CD4-positive, alpha-beta T cell treated with Interleukin-12 subunit alpha and Interleukin-12 subunit beta, for 1 hour (primary cell): ENCODE data around the gene KCTD19.

ENCODE experiments used
- DNase-seq: peaks from one replicate; pipeline ENCODE4 v3.0.0-alpha.2; 2020

The KCTD19 gene

DNA sequence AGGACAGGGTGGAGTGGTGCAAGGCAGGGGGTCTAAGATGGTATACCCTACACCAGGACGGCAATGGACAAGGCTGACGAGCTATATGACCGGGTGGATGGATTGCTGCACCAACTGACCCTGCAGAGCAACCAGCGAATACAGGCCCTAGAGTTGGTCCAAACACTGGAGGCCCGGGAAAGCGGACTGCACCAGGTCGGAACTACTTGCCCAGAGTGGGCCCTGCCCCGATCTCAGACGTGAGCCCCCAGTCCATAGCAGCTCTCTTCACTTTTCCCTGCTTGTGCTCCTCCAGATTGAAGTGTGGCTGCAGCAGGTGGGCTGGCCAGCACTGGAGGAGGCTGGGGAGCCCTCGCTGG is 44.1 kb downstream of the KCTD19 start:
- DNase-seq, result no peak

DNA sequence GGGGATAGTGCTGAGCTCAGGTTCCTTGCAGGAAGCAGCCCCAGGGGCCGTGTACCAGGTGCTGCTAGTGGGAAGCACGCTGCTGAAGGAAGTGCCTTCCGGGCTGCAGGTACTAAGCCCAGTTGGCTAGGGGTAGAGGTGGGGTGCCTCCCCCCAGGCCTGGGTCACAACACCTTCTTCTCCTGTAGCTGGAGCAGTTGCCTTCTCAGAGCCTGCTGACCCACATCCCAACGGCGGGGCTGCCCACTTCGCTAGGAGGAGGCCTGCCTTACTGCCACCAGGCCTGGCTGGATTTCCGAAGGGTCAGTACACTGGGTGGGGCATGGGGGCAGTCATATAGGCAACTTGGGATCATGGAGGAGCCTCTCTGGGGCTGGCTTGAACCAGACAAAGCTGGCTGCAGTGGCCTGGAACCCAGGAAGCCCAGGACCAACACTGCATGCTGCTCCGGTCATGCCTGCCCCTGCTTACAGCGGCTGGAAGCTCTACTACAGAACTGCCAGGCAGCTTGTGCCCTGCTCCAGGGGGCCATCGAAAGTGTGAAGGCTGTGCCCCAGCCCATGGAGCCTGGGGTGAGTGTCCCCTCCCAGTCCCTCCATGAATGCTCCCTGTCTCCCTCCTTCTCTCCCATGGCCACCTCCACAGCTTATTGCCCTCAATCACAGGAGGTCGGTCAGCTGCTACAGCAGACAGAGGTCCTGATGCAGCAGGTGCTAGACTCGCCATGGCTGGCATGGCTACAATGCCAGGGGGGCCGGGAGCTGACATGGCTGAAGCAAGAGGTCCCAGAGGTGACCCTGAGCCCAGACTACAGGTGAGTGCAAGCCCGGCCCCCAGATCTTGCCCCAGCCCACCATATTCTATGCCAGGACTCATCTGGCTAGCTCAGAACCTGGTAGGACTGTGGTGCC is 44.8 kb downstream of the KCTD19 start:
- DNase-seq, result no peak

GRCh38 chr16:67280090-67281015 is 46.2 kb downstream of the KCTD19 start:
- DNase-seq, result no peak

DNA sequence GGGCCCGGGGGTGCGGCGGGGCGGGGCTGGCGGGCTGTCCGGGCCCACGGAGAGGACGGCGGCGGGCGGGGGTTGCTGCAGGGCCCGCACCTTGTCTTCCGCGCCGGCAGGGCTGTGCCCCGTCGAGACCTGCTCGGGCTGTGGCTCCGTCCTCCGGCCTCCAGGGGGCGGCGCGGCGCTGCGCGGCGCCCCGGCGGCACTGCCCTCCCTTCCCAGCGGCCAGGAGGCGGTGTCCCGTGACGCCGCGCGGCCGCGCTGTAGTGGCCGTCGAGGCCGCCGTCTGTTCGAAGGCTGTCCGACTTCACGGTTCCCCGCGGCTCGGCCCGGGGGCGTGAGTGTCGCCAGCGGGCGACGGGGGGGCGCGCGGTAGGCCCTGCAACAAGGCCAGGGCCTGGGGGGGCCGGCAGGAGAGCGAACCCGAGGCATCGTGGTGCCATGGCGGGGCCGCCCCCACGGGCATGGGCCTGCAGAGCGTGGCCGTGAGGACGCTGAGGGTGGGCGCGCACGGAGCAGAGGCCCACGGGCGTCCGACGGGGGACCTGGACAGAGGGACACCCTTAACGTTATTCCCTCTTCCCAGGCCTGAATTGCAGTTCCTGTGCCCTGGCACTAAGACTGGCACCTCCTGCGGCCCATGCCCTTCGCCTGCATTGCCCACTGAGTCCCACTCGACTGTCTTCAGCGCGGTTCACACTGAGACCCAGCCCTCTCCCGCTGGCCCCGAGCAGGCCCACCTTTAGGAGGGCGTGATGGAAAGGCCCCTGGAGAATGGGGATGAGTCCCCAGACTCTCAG is 47.0 kb downstream of the KCTD19 start, which contains the start of gene PLEKHG4:
TSS of gene PLEKHG4 (plus strand) at position 237 of the 794 bp plus-strand sequence. CDS start at position 750, 513 bp downstream.
- peak; percentile 88 for DNase-seq

DNA sequence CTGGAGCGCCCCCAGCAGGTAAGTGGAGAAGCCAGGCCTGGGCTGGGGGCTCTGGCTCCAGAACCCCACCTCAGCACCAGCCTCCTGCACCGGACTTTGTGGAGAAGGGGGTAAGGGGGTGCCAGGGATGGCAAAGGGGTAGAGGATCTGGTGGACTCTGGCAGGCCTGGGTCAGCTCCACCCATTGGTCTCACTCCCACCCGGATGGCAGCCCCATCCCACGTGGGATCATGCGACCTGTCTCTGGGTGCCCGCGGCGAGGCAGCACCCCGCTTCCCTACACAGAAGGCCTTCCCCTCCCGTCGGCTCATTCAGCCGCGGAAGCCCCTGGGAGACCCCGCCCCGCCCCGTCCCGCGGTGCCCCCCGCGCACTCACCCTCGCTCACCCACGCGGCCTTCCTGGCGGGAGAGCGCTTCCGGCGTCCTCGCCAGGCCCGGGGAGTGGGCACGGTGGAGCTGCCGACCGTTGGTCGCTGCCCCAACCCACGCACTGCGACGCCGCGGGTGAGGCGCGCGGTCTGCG is 47.7 kb downstream of the KCTD19 start:
- DNase-seq, result peak; percentile 46

- DNase-seq, result no peak
Measured at GRCh38 chr16:67277999-67278772, 48.4 kb downstream of the KCTD19 start.

- DNase-seq, result no peak
Measured at GRCh38 chr16:67277294-67277998, 49.1 kb downstream of the KCTD19 start.

GRCh38 chr16:67275321-67275720 is 51.2 kb downstream of the KCTD19 start:
- DNase-seq, result no peak

DNA sequence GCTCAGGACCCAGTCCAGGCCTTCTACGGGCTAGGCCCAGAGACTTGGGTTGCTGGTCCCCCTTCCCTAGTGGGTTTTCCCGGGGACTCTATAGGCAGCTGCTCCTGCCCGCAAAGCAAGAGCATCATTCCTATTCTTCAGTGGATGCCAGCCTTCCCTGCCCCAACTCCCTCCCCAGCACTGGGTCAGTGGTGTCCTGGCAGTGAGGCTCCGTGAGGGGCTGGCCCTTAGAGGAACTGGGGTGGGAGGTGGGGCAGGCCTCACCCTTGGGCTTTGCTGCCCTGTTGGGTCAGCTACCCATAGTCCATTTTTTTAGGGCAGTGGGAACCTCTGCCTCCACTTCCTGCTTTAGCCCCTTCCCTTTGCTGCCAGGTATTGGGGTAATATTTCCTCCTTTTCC is 55.1 kb downstream of the KCTD19 start:
- DNase-seq, result no peak

GRCh38 chr16:67270931-67271338 is 55.6 kb downstream of the KCTD19 start:
- no peak for DNase-seq

- no peak for DNase-seq
Measured at GRCh38 chr16:67269766-67270165, 56.8 kb downstream of the KCTD19 start.

GRCh38 chr16:67268136-67268579 is 58.4 kb downstream of the KCTD19 start:
- no peak for DNase-seq

GRCh38 chr16:67265834-67266233 is 60.7 kb downstream of the KCTD19 start:
- no peak for DNase-seq

DNA sequence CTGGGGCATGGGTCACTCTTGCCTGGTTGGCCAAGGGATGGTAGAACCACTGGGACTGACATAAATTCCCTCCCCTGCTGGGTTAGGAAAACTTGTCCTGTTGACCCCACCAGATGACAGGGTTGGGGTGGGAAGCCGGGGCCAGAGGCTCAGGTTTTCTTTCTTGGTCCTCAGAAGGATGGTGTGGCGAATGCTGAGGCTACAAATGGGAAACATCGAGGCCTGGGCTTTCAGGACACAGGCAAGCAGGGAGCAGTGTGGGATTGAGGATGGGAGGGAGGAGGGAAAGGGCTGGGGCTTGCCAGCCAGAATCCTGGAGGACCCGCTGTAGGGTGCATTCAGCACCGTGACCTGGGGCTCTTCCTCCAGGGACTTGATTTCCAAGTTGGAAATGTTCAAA is 61.7 kb downstream of the KCTD19 start:
- DNase-seq, result no peak

- no peak for DNase-seq
Measured at GRCh38 chr16:67264277-67264676, 62.3 kb downstream of the KCTD19 start.

DNA sequence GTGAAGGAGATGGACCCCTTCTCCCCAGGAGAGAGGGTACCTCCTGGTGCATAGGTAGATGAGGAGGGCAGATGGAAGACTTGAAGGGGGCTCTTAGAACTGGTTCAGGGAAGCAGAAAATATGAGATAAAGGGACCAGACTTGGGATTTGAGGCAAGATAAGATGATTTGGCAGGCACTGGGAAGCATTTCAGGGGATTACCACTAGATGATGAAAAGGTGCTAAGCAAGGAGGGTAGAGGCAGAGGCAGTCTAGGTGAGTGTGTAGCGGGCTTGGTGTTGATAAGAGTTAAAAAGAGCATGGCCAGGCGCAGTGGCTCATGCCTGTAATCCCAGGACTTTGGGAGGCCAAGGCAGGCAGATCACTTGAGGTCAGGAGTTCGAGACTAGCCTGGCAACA is 63.3 kb downstream of the KCTD19 start:
- no peak for DNase-seq

- DNase-seq, result peak; percentile 30
Measured at GRCh38 chr16:67260426-67261063, 66.0 kb downstream of the KCTD19 start.

GRCh38 chr16:67259705-67260104 is 66.8 kb downstream of the KCTD19 start:
- DNase-seq, result no peak

DNA sequence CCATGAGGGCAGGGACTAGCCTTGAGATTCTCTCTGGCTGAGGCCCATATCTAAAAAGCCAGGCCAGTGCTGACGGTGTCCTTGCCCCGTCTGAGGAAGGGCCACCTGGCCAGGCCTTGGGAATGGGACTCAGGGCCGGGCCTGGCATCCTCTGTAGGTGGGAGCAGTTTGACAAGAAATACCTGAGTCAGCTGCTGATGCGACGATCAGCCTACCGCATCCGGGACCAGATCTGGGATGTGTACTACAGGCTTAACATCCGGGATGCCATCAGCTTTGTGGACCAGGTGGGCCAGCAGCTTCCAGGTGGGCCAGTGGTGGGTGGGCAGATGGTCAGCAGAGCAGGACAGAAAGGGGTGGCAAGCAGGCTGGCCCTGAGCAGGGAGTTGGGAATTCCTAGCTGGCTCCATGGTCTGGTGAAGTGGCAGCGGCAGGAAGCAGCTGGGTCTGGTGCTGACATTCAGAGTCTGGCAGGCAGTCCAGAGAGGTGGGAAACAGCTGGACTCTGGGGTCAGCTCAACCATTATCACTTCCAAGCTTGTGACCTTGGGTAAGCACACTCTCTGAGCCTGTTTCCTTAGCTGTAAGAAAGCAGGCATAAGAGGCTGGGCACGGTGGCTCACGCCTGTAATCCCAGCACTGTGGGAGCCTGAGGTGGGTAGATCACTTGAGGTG is 68.2 kb downstream of the KCTD19 start:
- DNase-seq, result no peak
